Loucy (cell line): ENCODE measurements around the gene HAP1.

ENCODE experiments used
- CTCF ChIP-seq: fragments of 200-600 bp; sonication (generic); conservative IDR thresholded peaks from 2 replicates; pipeline ENCODE4 v1.5.1; 2014; ENCODE audit warnings: mild to moderate bottlenecking, antibody characterized with exemption, low read length
- EZH2phosphoT487 ChIP-seq: fragments of 200-600 bp; IDR thresholded peaks from 2 replicates; pipeline ENCODE4 v1.6.1; 2018; ENCODE audit warnings: antibody characterized with exemption, mild to moderate bottlenecking, moderate library complexity, borderline replicate concordance

GRCh38 chr17:41777574-41778188 lies 43.2 kb upstream of the HAP1 start:
- no peak for TF ChIP-seq CTCF
- TF ChIP-seq EZH2phosphoT487, result no peak
